ENCODE data around the gene SLC6A18. TPM values are rescaled to one million over a fixed set of nuclear protein-coding genes. Genes with fewer than 3 reads are reported as not detected.

Gene SLC6A18
- total RNA-seq, 2 experiments from 2014 or later: not detected

- H3K9me3 Mint-ChIP-seq: no peaks in the 10 kb centered on the region
- H3K36me3 Mint-ChIP-seq (ENCODE audit: low read depth): peaks cover 16% of the 10 kb centered on the region
- ATAC-seq (no peak), DNase-seq (no peak)
- intact Hi-C loops (cut with micrococcal nuclease): no loop called here
- ChIA-PET CTCF (no interaction called here), POLR2A (no interaction called here)
- H3K27ac Mint-ChIP-seq: no peak overlapping the region
- no peaks in the 10 kb centered on the region for H3K27me3 Mint-ChIP-seq
- H3K4me3 Mint-ChIP-seq: peak overlapping the region; percentile 17
- TF ChIP-seq CTCF (IDR thresholded peaks at IDR 0.05): no peak
- H3K4me1 Mint-ChIP-seq (ENCODE audit: low read depth): peaks cover 6% of the 10 kb centered on the region
Observed at GRCh38 chr5:1292846-1293415, 67.8 kb downstream of the SLC6A18 start.

- Mint-ChIP-seq H3K27ac (no peak overlapping the region), H3K36me3 (ENCODE audit: low read depth) (peaks cover 9% of the 10 kb centered on the region), H3K27me3 (no peaks in the 10 kb centered on the region), H3K4me3 (peak overlapping the region; percentile 47), H3K4me1 (ENCODE audit: low read depth) (peaks cover 6% of the 10 kb centered on the region), H3K9me3 (no peaks in the 10 kb centered on the region)
- no peak for DNase-seq
- no peak for TF ChIP-seq CTCF (IDR thresholded peaks at IDR 0.05)
- CTCF ChIA-PET: no interaction called here
- no peak for ATAC-seq
- intact Hi-C loops (cut with micrococcal nuclease): no loop called here
- POLR2A ChIA-PET: interaction anchor here (1.3 to 1.6 kb wide), 3 partner anchors 22 to 52 kb away, joined by 3 to 4 read pairs (median 3); no protein-coding TSS in a partner anchor
Observed at GRCh38 chr5:1293416-1294205, 68.4 kb downstream of the SLC6A18 start.

- intact Hi-C loops (cut with micrococcal nuclease): no loop called here
- ChIA-PET CTCF (no interaction called here), POLR2A (interaction anchor here (1.3 to 1.6 kb wide), 3 partner anchors 22 to 51 kb away, joined by 3 to 4 read pairs (median 3); no protein-coding TSS in a partner anchor)
- Mint-ChIP-seq H3K4me1 (ENCODE audit: low read depth) (peaks cover 6% of the 10 kb centered on the region), H3K27me3 (no peaks in the 10 kb centered on the region), H3K36me3 (ENCODE audit: low read depth) (peaks cover 8% of the 10 kb centered on the region), H3K4me3 (peak overlapping the region; percentile 56), H3K9me3 (no peaks in the 10 kb centered on the region), H3K27ac (no peak overlapping the region)
- DNase-seq: peak; percentile 22
- ATAC-seq: peak; percentile 31
- no peak for TF ChIP-seq CTCF (IDR thresholded peaks at IDR 0.05)
Observed at GRCh38 chr5:1294206-1294834, 69.1 kb downstream of the SLC6A18 start.

GRCh38 chr5:1294835-1295649 lies 69.9 kb downstream of the SLC6A18 start, which contains the start of gene TERT:
TSS of gene TERT (minus strand) at chr5:1295068. CDS start at chr5:1294989, 79 bp downstream.
- ATAC-seq (peak; percentile 90), DNase-seq (peak; percentile 78)
- ChIA-PET CTCF (no interaction called here), POLR2A (interaction anchor here (0.7 to 1.6 kb wide), 4 partner anchors 21 to 50 kb away, joined by 3 to 4 read pairs (median 3); no protein-coding TSS in a partner anchor)
- no peaks in the 10 kb centered on the region for H3K27me3 Mint-ChIP-seq
- H3K4me3 Mint-ChIP-seq: peak within 1 kb of the TSS; percentile 60
- intact Hi-C loops (cut with micrococcal nuclease): no loop called here
- H3K9me3 Mint-ChIP-seq: no peaks in the 10 kb centered on the region
- no peak within 1 kb of the TSS for H3K27ac Mint-ChIP-seq
- TF ChIP-seq CTCF (IDR thresholded peaks at IDR 0.05): no peak
- peaks cover 6% of the 10 kb centered on the region for H3K4me1 Mint-ChIP-seq (ENCODE audit: low read depth)
- H3K36me3 Mint-ChIP-seq (ENCODE audit: low read depth): peaks cover 8% of the 10 kb centered on the region

All from activated CD8-positive, alpha-beta T cell treated with anti-CD3 and anti-CD28 coated beads for 36 hours (primary cell).